GM10266 (cell line): ENCODE results near the gene RPRD1B.

Experiments
- DNase-seq: peaks from one replicate; pipeline ENCODE4 v3.0.0; 2012; ENCODE audit errors: extremely low spot score
- CTCF ChIP-seq: IDR thresholded peaks from 2 replicates; pipeline ENCODE4 v1.5.1; 2012; ENCODE audit warnings: mild to moderate bottlenecking, low read depth; ENCODE audit not compliant: control insufficient read depth, insufficient read depth; ENCODE audit errors: missing control alignments

The RPRD1B gene

GRCh38 chr20:38055294-38055693, 21.7 kb downstream of the RPRD1B start:
- DNase-seq = no peak
- no peak for TF ChIP-seq CTCF

- TF ChIP-seq CTCF = no peak
- no peak for DNase-seq
Measured at GRCh38 chr20:38055848-38056247, 22.3 kb downstream of the RPRD1B start.

- peak; percentile 70 for DNase-seq
- TF ChIP-seq CTCF = peak; percentile 85
Measured at GRCh38 chr20:38057351-38057972, 23.9 kb downstream of the RPRD1B start.

GRCh38 chr20:38059832-38060231, 26.3 kb downstream of the RPRD1B start:
- no peak for TF ChIP-seq CTCF
- DNase-seq = no peak

GRCh38 chr20:38060536-38060935, 27.0 kb downstream of the RPRD1B start:
- no peak for TF ChIP-seq CTCF
- DNase-seq = no peak

GRCh38 chr20:38061109-38061508, 27.6 kb downstream of the RPRD1B start:
- no peak for TF ChIP-seq CTCF
- DNase-seq = no peak

GRCh38 chr20:38062890-38063289, 29.3 kb downstream of the RPRD1B start:
- no peak for TF ChIP-seq CTCF
- DNase-seq = no peak
